Fibroblast of lung (primary cell): ENCODE results near the gene CLMN.

Experiments used
- EZH2 ChIP-seq: IDR thresholded peaks from 2 replicates; pipeline ENCODE4 v1.5.1; 2012; ENCODE audit warnings: low read length, control low read depth, mild to moderate bottlenecking; ENCODE audit errors: missing control alignments
- TF ChIP-seq, protein P1 (sequence below), 2 donors: IDR thresholded peaks in 1 of 2; conservative IDR thresholded peaks in 1 of 2; 1 replicate in 1 of 2; 2 replicates in 1 of 2; pipeline ENCODE4 v1.5.1; 2011 to 2012; ENCODE audit warnings: low read length in 2 of 2, control low read depth in 1 of 2, inconsistent platforms in 1 of 2, low read depth in 1 of 2, mild to moderate bottlenecking in 1 of 2

DNA sequence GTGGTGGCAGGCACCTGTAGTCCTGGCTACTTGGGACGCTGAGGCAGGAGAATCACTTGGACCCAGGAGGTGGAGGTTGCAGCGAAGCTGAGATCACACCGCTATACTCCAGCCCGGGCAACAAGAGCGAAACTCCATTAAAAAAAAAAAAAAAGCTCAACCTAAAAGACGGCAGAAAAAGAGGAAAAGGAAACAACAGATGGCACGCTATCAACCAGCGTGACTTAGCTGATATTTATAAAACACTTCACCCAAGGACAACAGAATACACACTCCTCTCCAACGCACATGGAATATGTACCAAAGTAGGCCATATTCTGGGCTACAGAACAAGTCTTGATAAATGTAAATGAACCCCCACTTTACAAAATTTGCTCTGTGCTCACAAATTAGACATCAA is 34.0 kb upstream of the CLMN start:
- TF ChIP-seq, protein P1, sequence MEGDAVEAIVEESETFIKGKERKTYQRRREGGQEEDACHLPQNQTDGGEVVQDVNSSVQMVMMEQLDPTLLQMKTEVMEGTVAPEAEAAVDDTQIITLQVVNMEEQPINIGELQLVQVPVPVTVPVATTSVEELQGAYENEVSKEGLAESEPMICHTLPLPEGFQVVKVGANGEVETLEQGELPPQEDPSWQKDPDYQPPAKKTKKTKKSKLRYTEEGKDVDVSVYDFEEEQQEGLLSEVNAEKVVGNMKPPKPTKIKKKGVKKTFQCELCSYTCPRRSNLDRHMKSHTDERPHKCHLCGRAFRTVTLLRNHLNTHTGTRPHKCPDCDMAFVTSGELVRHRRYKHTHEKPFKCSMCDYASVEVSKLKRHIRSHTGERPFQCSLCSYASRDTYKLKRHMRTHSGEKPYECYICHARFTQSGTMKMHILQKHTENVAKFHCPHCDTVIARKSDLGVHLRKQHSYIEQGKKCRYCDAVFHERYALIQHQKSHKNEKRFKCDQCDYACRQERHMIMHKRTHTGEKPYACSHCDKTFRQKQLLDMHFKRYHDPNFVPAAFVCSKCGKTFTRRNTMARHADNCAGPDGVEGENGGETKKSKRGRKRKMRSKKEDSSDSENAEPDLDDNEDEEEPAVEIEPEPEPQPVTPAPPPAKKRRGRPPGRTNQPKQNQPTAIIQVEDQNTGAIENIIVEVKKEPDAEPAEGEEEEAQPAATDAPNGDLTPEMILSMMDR (conservative IDR thresholded peaks at IDR 0.05 in 1 of 2, IDR thresholded peaks at IDR 0.05 in 1 of 2; ENCODE audit: low read depth in 1 of 2, low read length in 2 of 2), result no peak
- TF ChIP-seq EZH2, result no peak
